Gastrocnemius medialis (tissue), 4 donors: Measurements from ENCODE around the gene DCLK2.

ENCODE experiments used
- CTCF ChIP-seq, 5 experiments: fragments of 450-650 bp in 3 of 5; fragments of 200-600 bp in 2 of 5; sonication (generic) in 2 of 5; IDR thresholded peaks in 4 of 5; conservative IDR thresholded peaks in 1 of 5; 1 replicate in 4 of 5; 2 replicates in 1 of 5; pipeline ENCODE4 v1.5.1; 2016 to 2019; ENCODE audit warnings: antibody characterized with exemption in 5 of 5, mild to moderate bottlenecking in 3 of 5, moderate library complexity in 3 of 5
- POLR2A ChIP-seq, 2 donors: fragments of 450-650 bp; IDR thresholded peaks; one replicate each; pipeline ENCODE4 v1.6.1; 2017; ENCODE audit warnings: antibody characterized with exemption in 2 of 2, mild to moderate bottlenecking in 2 of 2, moderate library complexity in 2 of 2

GRCh38 chr4:150037251-150037856 lies 40.9 kb upstream of the DCLK2 start:
- no peak for TF ChIP-seq CTCF (IDR thresholded peaks at IDR 0.05 in 4 of 5, conservative IDR thresholded peaks at IDR 0.05 in 1 of 5)
- TF ChIP-seq POLR2A (IDR thresholded peaks at IDR 0.05) = no peak
